Neural progenitor cell (in vitro differentiated cells): Measurements from ENCODE around the gene MAP4K5. TPM values are rescaled to one million over a fixed set of nuclear protein-coding genes. Genes with fewer than 3 reads are reported as not detected.

ENCODE experiments used
- DNase-seq: peaks from one replicate; pipeline ENCODE4 v3.0.0-alpha.2; 2016; ENCODE audit warnings: low spot score
- H2AFZ ChIP-seq: fragments of 200-600 bp; sonication (generic); replicated peaks from 2 replicates; pipeline ENCODE4 v1.6.1; 2016; ENCODE audit warnings: antibody characterized with exemption
- H3F3A ChIP-seq: fragments of 200-600 bp; sonication (generic); 2 replicates; pipeline ENCODE4 v1.6.1; 2016; ENCODE audit warnings: antibody characterized with exemption, low read depth
- H3K27ac ChIP-seq: fragments of 200-600 bp; sonication (generic); 2 replicates; pipeline ENCODE4 v1.5.1; 2016; ENCODE audit warnings: mild to moderate bottlenecking
- H3K27me3 ChIP-seq: fragments of 200-600 bp; sonication (generic); 2 replicates; pipeline ENCODE4 v1.6.1; 2016; ENCODE audit warnings: mild to moderate bottlenecking, moderate library complexity
- H3K36me3 ChIP-seq: fragments of 200-600 bp; sonication (generic); 2 replicates; pipeline ENCODE4 v1.5.1; 2016
- H3K4me1 ChIP-seq: fragments of 200-600 bp; sonication (generic); 2 replicates; pipeline ENCODE4 v1.6.1; 2016; ENCODE audit warnings: mixed run types
- H3K4me2 ChIP-seq: fragments of 200-600 bp; sonication (generic); 2 replicates; pipeline ENCODE4 v1.6.1; 2016
- H3K4me3 ChIP-seq: fragments of 200-600 bp; sonication (generic); 2 replicates; pipeline ENCODE4 v1.5.1; 2016
- H3K79me2 ChIP-seq: fragments of 200-600 bp; sonication (generic); 2 replicates; pipeline ENCODE4 v1.6.1; 2016; ENCODE audit warnings: low read depth
- H3K9ac ChIP-seq: fragments of 200-600 bp; sonication (generic); 2 replicates; pipeline ENCODE4 v1.6.1; 2016
- H3K9me3 ChIP-seq: fragments of 200-600 bp; sonication (generic); 2 replicates; pipeline ENCODE4 v1.5.1; 2016; ENCODE audit warnings: low read depth
- H4K20me1 ChIP-seq: fragments of 200-600 bp; sonication (generic); 2 replicates; pipeline ENCODE4 v1.6.1; 2016; ENCODE audit warnings: low read depth
- H3K27ac Mint-ChIP-seq: 3 replicates; pipeline ENCODE4 v1.8.0; 2021; ENCODE audit warnings: mixed read lengths
- H3K27me3 Mint-ChIP-seq: 2 replicates; pipeline ENCODE4 v1.8.0; 2022; ENCODE audit warnings: low read depth, mild to moderate bottlenecking, inconsistent platforms, moderate library complexity, mixed read lengths; ENCODE audit not compliant: insufficient read depth
- H3K36me3 Mint-ChIP-seq: 3 replicates; pipeline ENCODE4 v1.8.0; 2021; ENCODE audit warnings: mixed read lengths
- H3K4me1 Mint-ChIP-seq: 3 replicates; pipeline ENCODE4 v1.8.0; 2021; ENCODE audit warnings: mixed read lengths
- H3K4me3 Mint-ChIP-seq: 3 replicates; pipeline ENCODE4 v1.8.0; 2021; ENCODE audit warnings: mild to moderate bottlenecking, moderate library complexity, mixed read lengths
- H3K9me3 Mint-ChIP-seq: 3 replicates; pipeline ENCODE4 v1.8.0; 2020; ENCODE audit warnings: mixed read lengths
- EZH2 ChIP-seq: fragments of 200-600 bp; sonication (generic); IDR thresholded peaks from 2 replicates; pipeline ENCODE4 v1.6.1; 2017; ENCODE audit warnings: antibody characterized with exemption, mild to moderate bottlenecking, moderate library complexity
- EZH2phosphoT487 ChIP-seq: fragments of 200-600 bp; sonication (generic); IDR thresholded peaks from 2 replicates; pipeline ENCODE4 v1.6.1; 2017; ENCODE audit warnings: antibody characterized with exemption
- total RNA-seq: library from RNA; depleted of rRNA; stranded (reverse); fragments of >200 nt; gene quantifications from 2 replicates; pipeline ENCODE4 v1.2.3, GENCODE V29; 2015; ENCODE audit warnings: low replicate concordance
- TF ChIP-seq, protein P1 (sequence below): fragments of 200-600 bp; sonication (generic); IDR thresholded peaks from 2 replicates; pipeline ENCODE4 v1.5.1; 2017; ENCODE audit warnings: antibody characterized with exemption, mild to moderate bottlenecking

MAP4K5 gene
- total RNA-seq, 1 donor from 2014 or later: 114 TPM

DNA sequence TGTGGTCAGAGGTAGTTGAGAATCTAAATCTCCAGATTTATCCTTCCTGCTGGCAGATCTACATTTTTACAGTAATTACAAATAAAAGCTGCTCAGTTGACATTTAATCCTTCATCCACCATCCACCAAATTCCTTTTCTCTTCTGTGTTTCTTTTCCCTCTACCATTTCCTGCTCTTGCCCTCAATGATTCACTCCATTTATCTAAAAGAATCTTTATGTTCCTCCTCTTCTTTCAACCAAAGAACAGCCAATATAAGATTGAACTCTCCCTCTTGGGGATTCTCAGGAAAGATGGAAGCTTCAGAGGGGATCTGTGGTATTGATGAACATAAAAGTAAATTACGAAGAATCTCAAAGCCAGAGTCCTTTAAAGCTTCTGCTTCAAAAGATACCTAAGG, 4.4 kb downstream of the MAP4K5 start:
- peaks cover 18% of the 10 kb centered on the region for H3F3A ChIP-seq
- Mint-ChIP-seq H3K27me3 (peaks cover under 1% of the 10 kb centered on the region), H3K36me3 (peaks cover 32% of the 10 kb centered on the region), H3K9me3 (peaks cover 8% of the 10 kb centered on the region), H3K4me1 (peaks cover 32% of the 10 kb centered on the region), H3K4me3 (no peak overlapping the region), H3K27ac (no peak overlapping the region)
- no peaks in the 10 kb centered on the region for H3K27me3 ChIP-seq
- no peak overlapping the region for H3K9ac ChIP-seq
- DNase-seq: no peak
- no peaks in the 10 kb centered on the region for H3K9me3 ChIP-seq
- no peak overlapping the region for H3K4me2 ChIP-seq
- H3K79me2 ChIP-seq: peaks cover 93% of the 10 kb centered on the region
- TF ChIP-seq EZH2phosphoT487: no peak
- TF ChIP-seq, protein P1, sequence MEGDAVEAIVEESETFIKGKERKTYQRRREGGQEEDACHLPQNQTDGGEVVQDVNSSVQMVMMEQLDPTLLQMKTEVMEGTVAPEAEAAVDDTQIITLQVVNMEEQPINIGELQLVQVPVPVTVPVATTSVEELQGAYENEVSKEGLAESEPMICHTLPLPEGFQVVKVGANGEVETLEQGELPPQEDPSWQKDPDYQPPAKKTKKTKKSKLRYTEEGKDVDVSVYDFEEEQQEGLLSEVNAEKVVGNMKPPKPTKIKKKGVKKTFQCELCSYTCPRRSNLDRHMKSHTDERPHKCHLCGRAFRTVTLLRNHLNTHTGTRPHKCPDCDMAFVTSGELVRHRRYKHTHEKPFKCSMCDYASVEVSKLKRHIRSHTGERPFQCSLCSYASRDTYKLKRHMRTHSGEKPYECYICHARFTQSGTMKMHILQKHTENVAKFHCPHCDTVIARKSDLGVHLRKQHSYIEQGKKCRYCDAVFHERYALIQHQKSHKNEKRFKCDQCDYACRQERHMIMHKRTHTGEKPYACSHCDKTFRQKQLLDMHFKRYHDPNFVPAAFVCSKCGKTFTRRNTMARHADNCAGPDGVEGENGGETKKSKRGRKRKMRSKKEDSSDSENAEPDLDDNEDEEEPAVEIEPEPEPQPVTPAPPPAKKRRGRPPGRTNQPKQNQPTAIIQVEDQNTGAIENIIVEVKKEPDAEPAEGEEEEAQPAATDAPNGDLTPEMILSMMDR: no peak
- H3K36me3 ChIP-seq: no peaks in the 10 kb centered on the region
- H4K20me1 ChIP-seq: peaks cover 83% of the 10 kb centered on the region
- H3K4me3 ChIP-seq: no peak overlapping the region
- no peak overlapping the region for H2AFZ ChIP-seq
- H3K4me1 ChIP-seq: peaks cover 34% of the 10 kb centered on the region
- H3K27ac ChIP-seq: no peak overlapping the region

DNA sequence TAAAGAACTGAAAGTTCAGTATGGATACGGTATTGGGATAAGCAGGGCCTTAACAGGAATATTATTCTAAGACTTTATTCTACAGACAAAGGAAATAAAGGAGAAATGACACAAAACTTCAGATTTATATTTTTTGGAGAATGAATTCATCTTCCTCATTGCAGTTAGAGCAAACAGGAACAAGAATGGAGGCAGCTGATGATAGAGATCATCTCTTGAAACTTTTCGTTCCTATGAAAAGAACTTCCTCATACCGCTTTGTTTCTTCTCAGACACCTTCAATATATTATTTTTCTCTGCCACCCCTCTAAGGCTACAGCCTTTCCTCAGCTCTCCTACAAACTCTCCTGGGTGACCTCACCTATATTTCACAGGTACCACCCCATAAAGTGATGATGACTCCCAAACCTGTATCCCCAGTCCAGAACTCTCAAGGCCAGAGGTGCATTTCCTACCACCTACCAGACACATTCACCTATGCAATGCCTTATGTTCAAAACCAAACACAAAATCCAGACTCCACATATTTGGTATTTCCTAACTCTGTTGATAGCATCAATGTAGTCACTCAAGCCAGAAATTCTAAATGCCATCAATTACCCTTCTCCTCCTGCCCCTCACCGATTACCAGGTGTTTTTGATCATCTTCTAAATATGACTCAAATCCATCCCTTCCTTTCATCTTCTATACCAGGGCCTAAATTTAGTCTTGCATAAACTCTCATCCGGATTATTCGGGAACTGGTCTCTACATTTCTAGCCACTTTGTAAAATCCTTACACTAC, 7.4 kb downstream of the MAP4K5 start:
- peaks cover 89% of the 10 kb centered on the region for H4K20me1 ChIP-seq
- no peaks in the 10 kb centered on the region for H3K9me3 ChIP-seq
- H3K4me2 ChIP-seq: no peak overlapping the region
- Mint-ChIP-seq H3K9me3 (peaks cover 10% of the 10 kb centered on the region), H3K4me3 (no peak overlapping the region), H3K27ac (no peak overlapping the region), H3K4me1 (peaks cover 17% of the 10 kb centered on the region), H3K27me3 (no peaks in the 10 kb centered on the region), H3K36me3 (peaks cover 37% of the 10 kb centered on the region)
- H3K9ac ChIP-seq: no peak overlapping the region
- TF ChIP-seq, protein P1: no peak
- TF ChIP-seq EZH2phosphoT487 (no peak), EZH2 (no peak)
- peaks cover 12% of the 10 kb centered on the region for H3F3A ChIP-seq
- H3K79me2 ChIP-seq: peaks cover 100% of the 10 kb centered on the region
- no peak overlapping the region for H2AFZ ChIP-seq
- peak overlapping the region; percentile 54 for H3K27ac ChIP-seq
- no peak for DNase-seq
- no peak overlapping the region for H3K4me3 ChIP-seq
- no peaks in the 10 kb centered on the region for H3K36me3 ChIP-seq
- H3K27me3 ChIP-seq: no peaks in the 10 kb centered on the region
- H3K4me1 ChIP-seq: peaks cover 21% of the 10 kb centered on the region

DNA sequence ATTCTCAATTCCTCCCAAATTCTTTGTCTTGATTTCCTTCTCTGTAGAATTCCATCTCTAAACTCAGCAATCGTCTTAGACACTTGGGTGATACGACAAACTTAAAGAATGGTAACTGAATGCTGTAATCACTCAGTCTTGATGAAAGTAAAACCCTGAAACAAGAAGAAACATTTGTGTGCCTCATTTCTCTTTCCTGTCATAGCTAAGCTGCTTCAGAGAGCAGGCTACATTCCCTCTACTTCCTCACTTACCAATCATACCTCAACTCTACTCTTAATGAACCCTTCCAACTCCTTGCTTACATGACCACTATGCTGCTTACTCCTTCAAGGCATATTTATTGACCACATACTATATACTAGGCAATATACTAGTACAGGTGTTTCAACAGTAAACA, 8.3 kb downstream of the MAP4K5 start:
- Histone ChIP-seq H3K36me3 (no peaks in the 10 kb centered on the region), H3K79me2 (peaks cover 100% of the 10 kb centered on the region), H3F3A (peaks cover 12% of the 10 kb centered on the region), H3K27me3 (no peaks in the 10 kb centered on the region), H3K27ac (peak overlapping the region; percentile 54), H3K9me3 (no peaks in the 10 kb centered on the region), H3K4me1 (peaks cover 19% of the 10 kb centered on the region), H3K9ac (no peak overlapping the region), H3K4me2 (peak overlapping the region; percentile 1), H3K4me3 (no peak overlapping the region), H2AFZ (no peak overlapping the region), H4K20me1 (peaks cover 85% of the 10 kb centered on the region)
- Mint-ChIP-seq H3K36me3 (peaks cover 38% of the 10 kb centered on the region), H3K9me3 (peaks cover 10% of the 10 kb centered on the region), H3K27me3 (no peaks in the 10 kb centered on the region), H3K4me3 (no peak overlapping the region), H3K4me1 (peaks cover 10% of the 10 kb centered on the region), H3K27ac (no peak overlapping the region)
- TF ChIP-seq, protein P1: no peak
- TF ChIP-seq EZH2phosphoT487 (no peak), EZH2 (no peak)
- DNase-seq: no peak
